Measurements from ENCODE around the gene HEG1.

The HEG1 gene

DNA sequence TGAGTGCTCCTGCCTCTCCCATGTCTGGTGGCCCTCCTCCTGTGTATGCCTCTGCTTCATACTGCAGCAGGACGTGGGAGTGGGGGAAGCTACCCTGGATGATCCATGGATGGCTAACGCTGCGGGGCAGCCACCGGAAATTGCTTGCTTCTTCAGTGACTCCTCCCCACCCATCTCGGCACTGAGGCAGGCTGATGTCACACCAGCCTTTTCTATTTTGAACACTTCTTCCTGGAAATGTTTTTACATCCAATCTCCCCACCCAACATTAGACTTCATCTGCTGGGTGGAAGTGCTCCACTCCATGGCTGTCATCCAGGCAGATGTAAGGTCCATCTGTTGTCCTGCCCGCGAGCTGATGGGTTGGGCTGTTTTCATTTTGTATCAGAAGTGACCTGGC lies 62.3 kb downstream of the HEG1 start:
- DNase-seq (ENCODE audit: low read depth in 3 of 3, low spot score in 1 of 3) = no peak

DNA sequence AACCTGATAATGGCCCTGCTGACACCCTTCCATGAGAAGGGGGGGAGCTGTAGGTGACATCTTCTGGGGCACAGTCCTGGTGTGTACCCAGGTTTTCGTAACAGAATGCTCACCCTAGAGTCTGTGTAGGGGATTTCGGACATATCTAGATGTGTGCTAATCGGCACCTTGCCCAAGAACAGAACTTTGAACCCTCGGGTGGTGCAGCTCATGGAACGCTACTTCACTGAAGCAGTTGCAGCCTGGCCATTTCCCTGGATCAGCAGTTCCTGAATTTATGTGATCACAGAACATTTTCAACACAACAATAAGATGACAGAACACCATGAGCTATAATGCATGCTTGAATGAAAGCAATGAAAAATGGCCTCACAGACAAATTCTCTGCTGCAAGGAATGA lies 63.8 kb downstream of the HEG1 start:
- DNase-seq (ENCODE audit: low read depth in 3 of 3, low spot score in 1 of 3) = no peak

GRCh38 chr3:124986192-124987143 lies 69.3 kb downstream of the HEG1 start:
- DNase-seq (ENCODE audit: low read depth in 3 of 3, low spot score in 1 of 3) = no peak

GRCh38 chr3:124985349-124985748 lies 70.4 kb downstream of the HEG1 start:
- no peak for DNase-seq (ENCODE audit: low read depth in 3 of 3, low spot score in 1 of 3)

DNA sequence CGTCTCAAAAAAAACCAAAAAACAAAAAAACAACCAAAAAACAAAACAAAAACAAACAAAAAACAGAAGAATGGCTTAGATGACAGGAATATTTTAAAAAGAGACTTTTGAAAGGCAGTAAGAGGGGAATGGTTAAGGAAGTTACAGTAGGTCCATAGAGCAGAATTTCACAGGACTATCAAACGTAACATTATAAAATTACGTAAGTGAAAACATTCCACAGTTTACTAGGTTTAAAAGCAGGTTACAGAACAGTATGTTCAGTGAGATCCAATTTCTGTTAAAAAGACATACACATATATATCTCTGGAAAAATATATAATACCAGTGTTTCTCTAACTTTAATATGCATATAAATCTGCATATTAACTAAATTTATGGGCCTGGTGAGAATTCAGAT lies 71.0 kb downstream of the HEG1 start:
- no peak for DNase-seq (ENCODE audit: low read depth in 3 of 3, low spot score in 1 of 3)

GRCh38 chr3:124982855-124983254 lies 72.9 kb downstream of the HEG1 start:
- no peak for DNase-seq (ENCODE audit: low read depth in 3 of 3, low spot score in 1 of 3)

- no peak for DNase-seq (ENCODE audit: low read depth in 3 of 3, low spot score in 1 of 3)
Observed at GRCh38 chr3:124981472-124981871, 74.3 kb downstream of the HEG1 start.

DNA sequence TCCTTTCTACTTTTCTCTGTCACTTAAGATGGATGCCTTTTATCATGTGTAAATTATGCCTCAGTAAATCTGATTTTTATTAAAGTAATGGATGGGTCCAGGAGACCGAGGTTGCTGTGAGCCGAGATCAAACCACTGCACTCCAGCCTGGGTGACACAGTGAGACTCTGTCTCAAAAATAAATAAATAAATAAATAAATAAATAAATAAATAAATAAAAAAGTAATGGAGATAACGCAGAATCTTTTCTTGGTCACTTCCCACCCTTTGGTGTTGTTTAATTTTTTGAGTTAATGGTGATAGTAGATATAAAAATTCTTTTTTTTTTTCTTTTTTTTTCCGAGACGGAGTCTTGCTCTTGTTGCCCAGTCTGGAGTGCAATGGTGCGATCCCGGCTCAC lies 77.2 kb downstream of the HEG1 start:
- no peak for DNase-seq (ENCODE audit: low read depth in 3 of 3, low spot score in 1 of 3)

GRCh38 chr3:124976383-124976782 lies 79.4 kb downstream of the HEG1 start:
- DNase-seq (ENCODE audit: low read depth in 3 of 3, low spot score in 1 of 3) = no peak

- DNase-seq (ENCODE audit: low read depth in 3 of 3, low spot score in 1 of 3) = no peak
Observed at GRCh38 chr3:124974691-124975090, 81.1 kb downstream of the HEG1 start.

GRCh38 chr3:124973290-124973689 lies 82.5 kb downstream of the HEG1 start:
- DNase-seq (ENCODE audit: low read depth in 3 of 3, low spot score in 1 of 3) = no peak

- DNase-seq (ENCODE audit: low read depth in 3 of 3, low spot score in 1 of 3) = no peak
Observed at GRCh38 chr3:124972457-124972856, 83.3 kb downstream of the HEG1 start.

GRCh38 chr3:124969963-124970722 lies 85.7 kb downstream of the HEG1 start:
- no peak for DNase-seq (ENCODE audit: low read depth in 3 of 3, low spot score in 1 of 3)

- no peak for DNase-seq (ENCODE audit: low read depth in 3 of 3, low spot score in 1 of 3)
Observed at GRCh38 chr3:124969190-124969589, 86.6 kb downstream of the HEG1 start.

DNA sequence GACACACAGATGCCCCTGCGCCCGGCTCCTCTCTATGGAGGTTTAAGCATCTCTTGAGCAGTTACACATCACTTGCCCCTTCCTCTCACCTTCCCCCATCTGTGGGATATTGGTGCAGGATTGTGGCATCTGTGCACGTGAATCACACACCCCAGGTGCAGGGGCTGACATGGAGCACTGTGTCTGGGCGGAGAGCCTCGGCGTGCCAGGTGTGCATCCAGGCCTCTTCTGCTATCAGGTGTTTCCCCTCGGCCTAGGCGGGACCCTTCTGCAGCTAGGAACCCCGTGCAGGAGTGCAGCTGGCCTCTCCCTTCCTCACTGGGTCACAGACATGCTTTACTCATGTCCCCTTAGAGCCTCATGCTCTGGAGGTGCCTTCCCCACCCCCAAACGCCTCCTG lies 87.8 kb downstream of the HEG1 start:
- DNase-seq (ENCODE audit: low read depth in 3 of 3, low spot score in 1 of 3) = no peak

DNA sequence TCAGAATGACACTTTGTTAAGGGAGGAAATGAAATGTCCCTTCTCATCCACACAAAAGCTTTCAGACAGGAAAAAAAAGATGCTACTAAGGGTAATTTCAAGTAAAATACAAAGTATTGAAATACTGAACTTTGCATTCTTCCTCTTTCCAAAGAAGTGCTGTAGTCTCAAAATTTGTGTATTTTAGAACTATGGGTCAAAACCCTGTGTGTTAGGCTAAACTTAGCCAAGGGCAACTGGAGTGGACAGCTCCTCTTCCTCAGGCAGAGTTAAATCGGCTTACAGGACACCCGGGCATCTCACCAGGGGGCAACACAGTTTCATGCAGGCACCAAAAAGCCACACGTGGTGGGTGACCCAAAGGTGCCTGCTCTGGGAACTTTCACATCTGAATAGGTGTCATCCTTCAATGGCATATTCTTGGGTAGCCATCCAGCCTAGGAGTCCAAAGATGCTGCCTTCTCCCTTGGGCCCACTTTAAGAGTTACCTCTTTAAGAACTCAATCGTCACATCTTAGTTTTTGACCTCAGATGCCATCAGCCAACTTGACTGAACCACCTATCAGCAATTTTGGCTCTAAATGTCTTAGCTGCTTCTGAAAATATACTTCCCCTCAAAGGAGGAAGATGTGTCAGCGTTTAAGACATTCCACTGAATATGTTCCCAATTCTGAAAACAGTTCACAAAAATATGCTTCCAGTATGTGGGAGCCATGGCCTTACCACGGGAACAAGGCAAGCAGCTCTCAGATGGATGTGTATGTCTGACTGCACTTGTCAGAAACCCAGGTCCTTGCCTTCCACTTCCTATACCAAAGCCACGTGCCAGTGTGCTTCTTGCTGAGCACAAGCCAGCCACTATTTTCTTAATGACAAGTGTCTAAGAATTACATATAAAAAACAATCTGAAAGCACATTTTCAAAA lies 89.0 kb downstream of the HEG1 start:
- DNase-seq (ENCODE audit: low read depth in 3 of 3, low spot score in 1 of 3) = no peak

DNA sequence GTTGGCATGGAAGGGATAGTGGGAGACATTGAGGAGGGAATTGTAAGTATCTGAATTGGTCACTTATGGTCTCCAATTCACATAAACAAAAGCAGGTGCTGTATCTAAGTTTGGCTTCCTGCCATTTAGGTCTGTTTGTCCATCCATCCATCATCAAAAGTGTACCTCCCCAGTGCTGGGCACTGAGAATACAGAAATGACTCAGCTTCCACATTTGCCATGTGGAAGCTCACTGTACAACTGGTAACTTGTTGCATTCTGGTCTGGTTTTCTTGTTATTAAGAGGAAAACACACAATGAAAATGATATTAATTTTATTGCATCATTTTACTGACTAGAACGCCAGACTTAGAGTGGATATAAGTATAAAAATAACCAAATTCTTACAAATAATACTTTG lies 90.4 kb downstream of the HEG1 start:
- no peak for DNase-seq (ENCODE audit: low read depth in 3 of 3, low spot score in 1 of 3)

GRCh38 chr3:124964387-124964786 lies 91.4 kb downstream of the HEG1 start:
- DNase-seq (ENCODE audit: low read depth in 3 of 3, low spot score in 1 of 3) = no peak

DNA sequence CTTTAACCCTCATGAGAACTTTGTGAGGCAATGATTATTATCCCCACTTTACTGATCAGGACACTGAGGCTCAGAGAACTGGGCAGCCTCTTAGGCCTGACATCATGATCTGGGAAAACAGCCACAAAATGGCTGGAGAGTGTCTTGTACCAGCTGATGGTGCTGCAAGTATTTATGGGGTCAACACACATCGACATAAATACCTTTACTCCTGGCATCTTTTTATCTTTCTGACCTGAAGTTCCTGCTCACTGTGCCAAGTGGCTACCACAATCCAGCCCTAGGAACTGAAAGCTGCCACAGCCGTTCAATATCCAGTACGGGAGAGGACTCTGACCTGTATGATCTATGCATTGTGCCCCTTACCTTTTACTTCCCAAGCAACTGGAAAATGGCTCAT lies 92.0 kb downstream of the HEG1 start:
- no peak for DNase-seq (ENCODE audit: low read depth in 3 of 3, low spot score in 1 of 3)

- no peak for DNase-seq (ENCODE audit: low read depth in 3 of 3, low spot score in 1 of 3)
Observed at GRCh38 chr3:124962403-124962940, 93.3 kb downstream of the HEG1 start.

DNA sequence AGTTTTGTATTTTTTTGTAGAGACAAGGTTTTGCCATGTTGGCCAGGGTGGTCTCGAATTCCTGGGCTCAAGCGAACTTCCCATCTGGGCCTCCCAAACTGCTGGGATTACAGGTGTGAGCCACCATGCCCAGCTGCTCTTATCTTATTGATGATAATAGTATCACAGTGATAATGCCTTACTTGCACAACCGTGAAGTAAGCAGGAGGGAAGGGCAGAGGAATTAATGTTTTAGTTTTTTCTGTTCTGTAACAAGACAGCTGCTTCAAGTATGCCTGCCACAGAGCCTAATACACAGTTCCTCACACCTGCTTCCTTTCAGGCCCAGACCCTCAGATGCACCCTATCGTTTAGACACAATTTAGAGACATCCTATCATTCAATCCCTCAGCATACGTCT lies 95.1 kb downstream of the HEG1 start:
- no peak for DNase-seq (ENCODE audit: low read depth in 3 of 3, low spot score in 1 of 3)

Measured in stimulated activated CD4-positive, alpha-beta T cell treated with anti-CD3 and anti-CD28 coated beads, TNF-alpha, amount 100 ng/mL, for 1 hour (primary cell).